ENCODE results near the gene BMS1.

- TF ChIP-seq POLR2A (IDR thresholded peaks at IDR 0.05) (no peak), CTCF (IDR thresholded peaks at IDR 0.05) (no peak)
Observed at GRCh38 chr10:42879380-42880254, 97.0 kb downstream of the BMS1 start.

All from testis (tissue), 2 donors.